MM.1S (cell line): ENCODE measurements around the gene CXCL17.

Source experiments
- DNase-seq: peaks from one replicate; pipeline ENCODE4 v3.0.0-alpha.2; 2015
- H2AFZ ChIP-seq: fragments of 300-600 bp; sonication (generic); 2 replicates; pipeline ENCODE4 v1.6.0; 2016; ENCODE audit warnings: antibody characterized with exemption, low read length
- H3F3A ChIP-seq: fragments of 300-600 bp; sonication (generic); 2 replicates; pipeline ENCODE4 v1.6.1; 2016; ENCODE audit warnings: mild to moderate bottlenecking, antibody characterized with exemption, low read length, moderate library complexity, mixed read lengths; ENCODE audit not compliant: insufficient read depth
- H3K27ac ChIP-seq: fragments of 300-600 bp; sonication (generic); 2 replicates; pipeline ENCODE4 v1.5.1; 2016; ENCODE audit warnings: mild to moderate bottlenecking, low read length
- H3K27me3 ChIP-seq: fragments of 300-600 bp; sonication (generic); replicated peaks from 2 replicates; pipeline ENCODE4 v1.6.0; 2016; ENCODE audit warnings: low read length; ENCODE audit not compliant: insufficient read depth
- H3K36me3 ChIP-seq: fragments of 300-600 bp; sonication (generic); replicated peaks from 2 replicates; pipeline ENCODE4 v1.6.1; 2016; ENCODE audit warnings: mild to moderate bottlenecking, low read length, mixed read lengths; ENCODE audit not compliant: insufficient read depth
- H3K4me1 ChIP-seq: fragments of 300-600 bp; sonication (generic); 2 replicates; pipeline ENCODE4 v1.6.1; 2016; ENCODE audit warnings: low read length, mixed read lengths
- H3K4me2 ChIP-seq: fragments of 300-600 bp; sonication (generic); 2 replicates; pipeline ENCODE4 v1.6.0; 2016; ENCODE audit warnings: low read depth, low read length
- H3K4me3 ChIP-seq: fragments of 300-600 bp; sonication (generic); 2 replicates; pipeline ENCODE4 v1.5.1; 2016; ENCODE audit warnings: low read length, mixed read lengths
- H3K79me2 ChIP-seq: fragments of 300-600 bp; sonication (generic); 2 replicates; pipeline ENCODE4 v1.6.1; 2016; ENCODE audit warnings: mixed run types, low read length, mixed read lengths
- H3K9ac ChIP-seq: fragments of 300-600 bp; sonication (generic); 2 replicates; pipeline ENCODE4 v1.6.1; 2016; ENCODE audit warnings: low read length, mixed read lengths
- H3K9me2 ChIP-seq: fragments of 300-600 bp; sonication (generic); replicated peaks from 2 replicates; pipeline ENCODE4 v1.6.1; 2016; ENCODE audit warnings: mild to moderate bottlenecking, low read length, mixed read lengths; ENCODE audit not compliant: insufficient read depth
- H3K9me3 ChIP-seq: fragments of 300-600 bp; sonication (generic); replicated peaks from 2 replicates; pipeline ENCODE4 v1.6.1; 2016; ENCODE audit warnings: mild to moderate bottlenecking, low read length, mixed read lengths; ENCODE audit not compliant: insufficient read depth
- H4K20me1 ChIP-seq: fragments of 300-600 bp; sonication (generic); 2 replicates; pipeline ENCODE4 v1.6.1; 2016; ENCODE audit warnings: mild to moderate bottlenecking, low read length, moderate library complexity, mixed read lengths; ENCODE audit not compliant: insufficient read depth
- CTCF ChIP-seq: fragments of 300-600 bp; sonication (generic); IDR thresholded peaks from 2 replicates; pipeline ENCODE4 v1.5.1; 2016; ENCODE audit warnings: antibody characterized with exemption, low read length, mixed read lengths
- EZH2 ChIP-seq: fragments of 300-600 bp; sonication (generic); optimal IDR thresholded peaks from 2 replicates; pipeline ENCODE3; 2017; ENCODE audit warnings: low read depth, mild to moderate bottlenecking, antibody characterized with exemption, low read length, mixed read lengths
- EZH2phosphoT487 ChIP-seq: fragments of 300-600 bp; sonication (generic); IDR thresholded peaks from 2 replicates; pipeline ENCODE4 v1.6.1; 2018; ENCODE audit warnings: antibody characterized with exemption, low read length

Gene CXCL17

GRCh38 chr19:42422901-42423461 lies 19.8 kb downstream of the CXCL17 start:
- H3K4me1 ChIP-seq, result peaks cover 15% of the 10 kb centered on the region
- DNase-seq, result peak; percentile 51

GRCh38 chr19:42422092-42422900 lies 20.4 kb downstream of the CXCL17 start:
- Histone ChIP-seq H3K9ac (peak overlapping the region; percentile 81), H3F3A (peaks cover 13% of the 10 kb centered on the region; the same call in 1 of the 2 replicates), H3K9me2 (no peaks in the 10 kb centered on the region), H3K4me3 (peak overlapping the region; percentile 93), H3K27me3 (no peaks in the 10 kb centered on the region), H3K36me3 (no peaks in the 10 kb centered on the region), H3K27ac (peak overlapping the region; percentile 64; the same call in 1 of the 2 replicates), H3K9me3 (no peaks in the 10 kb centered on the region), H4K20me1 (no peaks in the 10 kb centered on the region), H2AFZ (peak overlapping the region; percentile 86), H3K4me1 (peaks cover 15% of the 10 kb centered on the region), H3K4me2 (peak overlapping the region; percentile 96), H3K79me2 (peaks cover 26% of the 10 kb centered on the region)
- TF ChIP-seq CTCF (no peak), EZH2 (no peak), EZH2phosphoT487 (no peak)
- DNase-seq, result peak; percentile 30

More at GRCh38 chr19:42422901-42423461, 19.8 kb downstream of the CXCL17 start:
- H3K36me3 ChIP-seq, result no peaks in the 10 kb centered on the region
- peak overlapping the region; percentile 96 for H3K4me2 ChIP-seq
- H3K79me2 ChIP-seq, result peaks cover 26% of the 10 kb centered on the region
- peaks cover 13% of the 10 kb centered on the region; the same call in 1 of the 2 replicates for H3F3A ChIP-seq
- H3K9me2 ChIP-seq, result no peaks in the 10 kb centered on the region
- no peaks in the 10 kb centered on the region for H3K9me3 ChIP-seq
- no peak for TF ChIP-seq EZH2
- no peak for TF ChIP-seq CTCF
- no peak for TF ChIP-seq EZH2phosphoT487
- peak overlapping the region; percentile 86 for H2AFZ ChIP-seq
- H4K20me1 ChIP-seq, result no peaks in the 10 kb centered on the region
- H3K27ac ChIP-seq, result peak overlapping the region; percentile 64; the same call in 1 of the 2 replicates
- H3K27me3 ChIP-seq, result no peaks in the 10 kb centered on the region
- peak overlapping the region; percentile 93 for H3K4me3 ChIP-seq
- H3K9ac ChIP-seq, result peak overlapping the region; percentile 81

- Histone ChIP-seq H2AFZ (no peak overlapping the region), H4K20me1 (no peaks in the 10 kb centered on the region), H3K79me2 (peaks cover 26% of the 10 kb centered on the region), H3K9me3 (no peaks in the 10 kb centered on the region), H3K4me1 (peaks cover 15% of the 10 kb centered on the region), H3K27ac (no peak overlapping the region), H3K4me2 (peak overlapping the region; percentile 96), H3K4me3 (peak overlapping the region; percentile 93; the same call in 1 of the 2 replicates), H3K9ac (no peak overlapping the region), H3F3A (peaks cover 13% of the 10 kb centered on the region; the same call in 1 of the 2 replicates), H3K9me2 (no peaks in the 10 kb centered on the region), H3K36me3 (no peaks in the 10 kb centered on the region), H3K27me3 (no peaks in the 10 kb centered on the region)
- TF ChIP-seq CTCF (no peak), EZH2phosphoT487 (no peak), EZH2 (no peak)
- DNase-seq, result no peak
Observed at GRCh38 chr19:42421591-42422031, 21.1 kb downstream of the CXCL17 start.
